SU-DHL-6 (cell line): ENCODE results near the gene PCK1.

ENCODE experiments used
- EZH2phosphoT487 ChIP-seq: fragments of 200-600 bp; sonication (generic), shearing (Covaris generic); conservative IDR thresholded peaks from 2 replicates; pipeline ENCODE4 v1.6.1; 2018; ENCODE audit warnings: mild to moderate bottlenecking, antibody characterized with exemption, low read length, moderate library complexity, mixed read lengths
- TF ChIP-seq, protein P1 (sequence below): fragments of 200-600 bp; sonication (generic); IDR thresholded peaks from one replicate; pipeline ENCODE4 v1.5.1; 2017; ENCODE audit warnings: antibody characterized with exemption, mild to moderate bottlenecking, low read length, moderate library complexity; ENCODE audit not compliant: insufficient read depth, poor library complexity, severe bottlenecking

DNA sequence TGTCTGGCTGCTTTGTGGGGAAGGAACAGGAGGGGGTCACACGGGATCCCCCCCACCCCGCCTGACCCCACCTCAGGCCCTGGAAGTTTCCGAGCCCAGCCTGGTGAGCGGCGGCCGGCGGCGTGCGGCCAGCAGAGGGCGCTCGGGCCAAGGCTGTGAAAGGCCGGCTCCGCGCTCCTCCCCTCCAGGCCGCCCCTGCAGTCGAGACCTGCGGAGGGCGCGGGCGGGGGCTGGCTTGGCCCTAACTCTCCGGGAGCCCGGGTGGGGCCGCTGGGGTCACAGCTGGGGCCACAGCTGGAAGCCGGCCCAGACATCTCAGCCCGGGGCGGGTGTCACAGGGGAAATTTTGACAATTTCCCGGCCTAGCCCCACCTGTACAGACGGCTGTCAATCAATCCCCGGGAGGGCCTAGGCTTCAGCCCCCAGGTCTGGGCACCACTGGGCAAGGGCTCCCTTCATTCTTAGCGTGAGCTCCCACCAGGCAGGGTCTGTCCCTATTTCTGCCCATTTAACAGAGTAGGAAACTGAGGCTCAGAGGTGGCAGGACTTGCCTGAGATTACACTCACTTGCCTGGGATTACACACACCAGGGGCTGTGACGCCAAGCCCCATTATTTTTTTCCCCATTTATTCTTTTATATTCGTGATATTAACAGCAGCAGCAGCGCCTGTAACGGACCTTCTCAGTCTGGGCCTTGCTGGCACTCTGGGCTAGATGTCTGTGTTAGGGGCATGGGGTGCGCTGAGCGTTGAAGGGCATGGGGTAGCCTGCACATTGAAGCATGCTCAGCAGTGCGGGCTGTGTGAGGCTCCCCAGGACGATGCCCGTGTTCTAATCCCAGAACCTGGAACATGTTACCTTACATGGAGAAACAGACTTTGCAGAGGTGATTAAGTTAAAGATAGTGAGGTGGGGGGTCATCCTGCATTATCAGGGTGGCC lies 36.4 kb downstream of the PCK1 start:
- TF ChIP-seq, protein P1, sequence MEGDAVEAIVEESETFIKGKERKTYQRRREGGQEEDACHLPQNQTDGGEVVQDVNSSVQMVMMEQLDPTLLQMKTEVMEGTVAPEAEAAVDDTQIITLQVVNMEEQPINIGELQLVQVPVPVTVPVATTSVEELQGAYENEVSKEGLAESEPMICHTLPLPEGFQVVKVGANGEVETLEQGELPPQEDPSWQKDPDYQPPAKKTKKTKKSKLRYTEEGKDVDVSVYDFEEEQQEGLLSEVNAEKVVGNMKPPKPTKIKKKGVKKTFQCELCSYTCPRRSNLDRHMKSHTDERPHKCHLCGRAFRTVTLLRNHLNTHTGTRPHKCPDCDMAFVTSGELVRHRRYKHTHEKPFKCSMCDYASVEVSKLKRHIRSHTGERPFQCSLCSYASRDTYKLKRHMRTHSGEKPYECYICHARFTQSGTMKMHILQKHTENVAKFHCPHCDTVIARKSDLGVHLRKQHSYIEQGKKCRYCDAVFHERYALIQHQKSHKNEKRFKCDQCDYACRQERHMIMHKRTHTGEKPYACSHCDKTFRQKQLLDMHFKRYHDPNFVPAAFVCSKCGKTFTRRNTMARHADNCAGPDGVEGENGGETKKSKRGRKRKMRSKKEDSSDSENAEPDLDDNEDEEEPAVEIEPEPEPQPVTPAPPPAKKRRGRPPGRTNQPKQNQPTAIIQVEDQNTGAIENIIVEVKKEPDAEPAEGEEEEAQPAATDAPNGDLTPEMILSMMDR = peak; percentile 92
- TF ChIP-seq EZH2phosphoT487 = no peak
